Measurements from ENCODE around the gene GPR132. TPM values are rescaled to one million over a fixed set of nuclear protein-coding genes. Genes with fewer than 3 reads are reported as not detected.

GPR132 gene
- total RNA-seq, 1 experiment from 2014 or later, result not detected

DNA sequence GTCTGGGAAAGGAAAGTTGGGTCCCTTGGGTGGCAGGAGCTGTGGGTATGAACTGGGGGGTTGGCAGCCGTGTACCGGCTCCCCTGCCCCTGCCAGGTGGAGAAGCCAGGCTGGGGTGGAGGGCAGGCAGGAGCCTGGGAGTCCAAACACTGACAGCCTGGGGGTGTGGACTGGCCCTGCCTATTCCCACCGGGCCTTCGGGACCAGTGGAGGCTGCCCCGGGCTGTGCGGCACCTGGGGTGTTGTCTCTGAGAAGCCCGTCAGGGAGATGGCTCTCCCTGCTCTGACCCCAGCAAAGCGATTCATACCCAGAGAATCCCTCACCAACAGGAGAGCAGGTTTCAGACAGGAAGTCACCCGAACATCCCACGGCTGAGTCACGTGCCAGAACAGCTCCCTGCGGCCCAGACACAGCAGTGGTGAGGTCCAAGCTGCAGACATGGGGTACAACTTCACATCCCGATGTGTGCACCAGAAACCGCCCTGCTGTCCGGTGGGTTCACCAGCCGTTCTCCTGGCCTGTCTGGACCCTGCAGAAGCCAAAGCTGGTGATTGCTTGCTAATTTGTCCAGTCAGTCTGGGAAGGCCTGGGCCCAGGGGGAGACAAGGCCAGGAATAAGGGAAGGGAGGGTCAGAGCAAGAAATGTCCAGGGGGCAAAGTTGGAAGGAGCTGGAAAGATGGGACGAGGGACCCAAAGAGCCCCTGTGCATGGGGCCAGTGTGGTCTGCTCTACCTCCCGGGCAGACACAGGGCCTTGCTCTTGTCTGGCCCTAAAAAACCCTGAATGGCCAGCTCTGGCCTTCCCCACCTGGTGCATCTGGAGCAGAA, 2.1 kb upstream of the GPR132 start:
- H3K27ac ChIP-seq, result no peak overlapping the region
- DNase-seq, result no peak

DNA sequence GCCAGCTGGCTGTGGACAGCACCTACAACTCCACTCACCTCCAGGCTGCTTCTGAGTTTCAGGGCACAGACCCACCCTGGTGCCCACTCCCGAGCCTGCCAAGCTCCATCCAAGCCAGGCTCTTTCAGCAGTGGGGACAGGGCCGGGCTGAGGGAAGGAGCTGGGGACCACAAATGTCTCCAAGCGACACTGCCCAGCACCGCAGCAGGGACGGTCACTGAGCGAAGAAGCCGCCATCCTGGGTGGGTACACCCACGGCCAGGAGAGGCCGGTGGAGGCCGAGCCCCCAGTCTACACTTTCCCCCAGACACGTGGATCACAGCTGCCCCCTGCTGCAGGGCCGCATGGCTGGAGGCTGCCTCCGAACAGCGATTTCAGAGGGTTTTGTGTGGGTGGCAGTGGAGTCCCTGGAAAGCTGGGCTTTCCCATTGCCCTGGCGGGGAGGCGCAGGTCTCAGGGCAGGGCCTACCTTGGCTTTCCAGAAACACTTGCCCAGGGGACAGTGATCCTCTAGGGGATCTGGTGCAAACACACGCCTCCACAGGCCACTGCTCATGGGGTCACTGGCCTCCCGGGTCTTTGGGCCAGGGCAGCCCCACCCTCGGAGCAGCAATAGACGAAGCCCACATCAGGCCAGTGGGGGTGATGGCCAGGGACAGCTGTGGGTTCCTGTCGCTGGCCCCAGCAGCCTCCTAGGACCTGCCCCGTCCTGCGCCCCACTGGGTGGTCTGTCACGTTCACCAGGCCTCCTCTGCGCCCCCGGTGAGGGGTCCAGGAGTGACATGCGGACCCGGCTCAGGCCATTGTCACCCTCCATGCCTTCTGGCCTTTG, 1.2 kb upstream of the GPR132 start:
- no peak overlapping the region for H3K4me2 ChIP-seq
- no peaks in the 10 kb centered on the region for H3K27me3 ChIP-seq (ENCODE audit: insufficient read depth, low read depth)
- H3K9me3 ChIP-seq (ENCODE audit: insufficient read depth, low read depth), result no peaks in the 10 kb centered on the region
- POLR2A ChIA-PET (ENCODE audit: unreplicated experiment), result no interaction called here
- H4K20me1 ChIP-seq (ENCODE audit: insufficient read depth), result no peaks in the 10 kb centered on the region
- H3K4me3 ChIP-seq, result no peak overlapping the region
- no peak overlapping the region for H3K27ac ChIP-seq
- H3K4me1 ChIP-seq (replicated peaks; ENCODE audit: insufficient read depth), result no peaks in the 10 kb centered on the region
- BruUV-seq (replicated peaks), result no TSS peak
- H3K36me3 ChIP-seq (ENCODE audit: low read depth), result no peaks in the 10 kb centered on the region
- no peaks in the 10 kb centered on the region for H3K9me2 ChIP-seq (ENCODE audit: insufficient read depth)
- intact Hi-C loops (cut with micrococcal nuclease; ENCODE audit: unreplicated experiment), result no loop called here
- TF ChIP-seq, protein P1, sequence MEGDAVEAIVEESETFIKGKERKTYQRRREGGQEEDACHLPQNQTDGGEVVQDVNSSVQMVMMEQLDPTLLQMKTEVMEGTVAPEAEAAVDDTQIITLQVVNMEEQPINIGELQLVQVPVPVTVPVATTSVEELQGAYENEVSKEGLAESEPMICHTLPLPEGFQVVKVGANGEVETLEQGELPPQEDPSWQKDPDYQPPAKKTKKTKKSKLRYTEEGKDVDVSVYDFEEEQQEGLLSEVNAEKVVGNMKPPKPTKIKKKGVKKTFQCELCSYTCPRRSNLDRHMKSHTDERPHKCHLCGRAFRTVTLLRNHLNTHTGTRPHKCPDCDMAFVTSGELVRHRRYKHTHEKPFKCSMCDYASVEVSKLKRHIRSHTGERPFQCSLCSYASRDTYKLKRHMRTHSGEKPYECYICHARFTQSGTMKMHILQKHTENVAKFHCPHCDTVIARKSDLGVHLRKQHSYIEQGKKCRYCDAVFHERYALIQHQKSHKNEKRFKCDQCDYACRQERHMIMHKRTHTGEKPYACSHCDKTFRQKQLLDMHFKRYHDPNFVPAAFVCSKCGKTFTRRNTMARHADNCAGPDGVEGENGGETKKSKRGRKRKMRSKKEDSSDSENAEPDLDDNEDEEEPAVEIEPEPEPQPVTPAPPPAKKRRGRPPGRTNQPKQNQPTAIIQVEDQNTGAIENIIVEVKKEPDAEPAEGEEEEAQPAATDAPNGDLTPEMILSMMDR (conservative IDR thresholded peaks at IDR 0.05), result no peak
- no peak for TF ChIP-seq EZH2 (IDR thresholded peaks at IDR 0.05; ENCODE audit: low read depth)
- no peaks in the 10 kb centered on the region for H3F3A ChIP-seq (ENCODE audit: insufficient read depth, low read depth)
- CTCF ChIA-PET, result no interaction called here
- no peaks in the 10 kb centered on the region for H3K79me2 ChIP-seq (ENCODE audit: low read depth)
- no peak for DNase-seq
- no peak overlapping the region for H2AFZ ChIP-seq

More for the DNA sequence above, 2.1 kb upstream of the GPR132 start:
- Histone ChIP-seq H3K9me3 (ENCODE audit: insufficient read depth, low read depth) (no peaks in the 10 kb centered on the region), H3K4me3 (no peak overlapping the region), H3K36me3 (ENCODE audit: low read depth) (no peaks in the 10 kb centered on the region), H3K27me3 (ENCODE audit: insufficient read depth, low read depth) (no peaks in the 10 kb centered on the region), H3K4me1 (replicated peaks; ENCODE audit: insufficient read depth) (no peaks in the 10 kb centered on the region), H3K79me2 (ENCODE audit: low read depth) (no peaks in the 10 kb centered on the region), H3K9me2 (ENCODE audit: insufficient read depth) (no peaks in the 10 kb centered on the region), H4K20me1 (ENCODE audit: insufficient read depth) (no peaks in the 10 kb centered on the region), H3F3A (ENCODE audit: insufficient read depth, low read depth) (no peaks in the 10 kb centered on the region; the same call in 1 of the 2 replicates), H3K4me2 (no peak overlapping the region), H2AFZ (no peak overlapping the region)
- intact Hi-C loops (cut with micrococcal nuclease; ENCODE audit: unreplicated experiment), result no loop called here
- CTCF ChIA-PET, result no interaction called here
- POLR2A ChIA-PET (ENCODE audit: unreplicated experiment), result no interaction called here
- BruUV-seq (replicated peaks), result no TSS peak
- TF ChIP-seq, protein P1 (conservative IDR thresholded peaks at IDR 0.05), result no peak
- TF ChIP-seq EZH2 (IDR thresholded peaks at IDR 0.05; ENCODE audit: low read depth), result no peak

DNA sequence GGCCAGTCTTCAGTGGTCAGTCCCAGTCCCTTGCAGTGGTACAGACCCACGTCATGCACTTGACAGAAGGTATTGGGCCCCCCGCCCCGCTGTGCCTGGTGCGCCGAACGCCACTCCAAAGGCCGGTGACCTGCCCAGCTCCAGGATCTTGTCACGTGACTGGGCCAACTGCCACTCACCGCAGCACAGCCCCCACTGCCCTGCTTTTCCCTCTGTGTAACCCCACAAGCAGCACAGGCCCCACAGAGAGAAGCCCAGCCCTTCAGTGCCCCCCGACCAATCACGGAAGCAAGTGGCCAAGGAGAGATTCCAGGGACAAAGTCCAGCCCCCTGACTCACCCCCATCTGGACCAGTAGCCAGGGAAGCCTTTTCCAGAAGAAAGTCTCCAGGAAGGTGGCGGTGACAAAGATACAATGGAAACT, 498 bp downstream of the GPR132 start:
- H3K4me3 ChIP-seq, result no peak overlapping the region
- no peak for DNase-seq
- no TSS peak for BruUV-seq (replicated peaks)
- no peaks in the 10 kb centered on the region for H3K79me2 ChIP-seq (ENCODE audit: low read depth)
- no peaks in the 10 kb centered on the region for H3K27me3 ChIP-seq (ENCODE audit: insufficient read depth, low read depth)
- H3F3A ChIP-seq (ENCODE audit: insufficient read depth, low read depth), result no peaks in the 10 kb centered on the region
- H3K9me2 ChIP-seq (ENCODE audit: insufficient read depth), result no peaks in the 10 kb centered on the region
- ChIA-PET CTCF (no interaction called here), POLR2A (ENCODE audit: unreplicated experiment) (interaction anchor here (0.7 kb wide), 1 partner anchor 15 kb away, joined by 4 read pairs; no protein-coding TSS in a partner anchor)
- no peak overlapping the region for H3K27ac ChIP-seq
- intact Hi-C loops (cut with micrococcal nuclease; ENCODE audit: unreplicated experiment), result no loop called here
- H3K36me3 ChIP-seq (ENCODE audit: low read depth), result no peaks in the 10 kb centered on the region
- no peak overlapping the region for H2AFZ ChIP-seq
- no peaks in the 10 kb centered on the region for H3K4me1 ChIP-seq (replicated peaks; ENCODE audit: insufficient read depth)
- TF ChIP-seq, protein P1 (conservative IDR thresholded peaks at IDR 0.05), result no peak
- no peak for TF ChIP-seq EZH2 (IDR thresholded peaks at IDR 0.05; ENCODE audit: low read depth)
- H3K9me3 ChIP-seq (ENCODE audit: insufficient read depth, low read depth), result no peaks in the 10 kb centered on the region
- no peak overlapping the region for H3K4me2 ChIP-seq
- H4K20me1 ChIP-seq (ENCODE audit: insufficient read depth), result no peaks in the 10 kb centered on the region

Data from PC-9 (cell line).